GM18909 (cell line): Measurements from ENCODE around the gene FAM221B.

Experiments used
- ATAC-seq: cut with Tn5 transposase; IDR thresholded peaks from one replicate; pipeline ENCODE4 v1.9.1; 2021; ENCODE audit warnings: mild to moderate bottlenecking; ENCODE audit not compliant: unreplicated experiment, poor library complexity

The FAM221B gene, protein sequence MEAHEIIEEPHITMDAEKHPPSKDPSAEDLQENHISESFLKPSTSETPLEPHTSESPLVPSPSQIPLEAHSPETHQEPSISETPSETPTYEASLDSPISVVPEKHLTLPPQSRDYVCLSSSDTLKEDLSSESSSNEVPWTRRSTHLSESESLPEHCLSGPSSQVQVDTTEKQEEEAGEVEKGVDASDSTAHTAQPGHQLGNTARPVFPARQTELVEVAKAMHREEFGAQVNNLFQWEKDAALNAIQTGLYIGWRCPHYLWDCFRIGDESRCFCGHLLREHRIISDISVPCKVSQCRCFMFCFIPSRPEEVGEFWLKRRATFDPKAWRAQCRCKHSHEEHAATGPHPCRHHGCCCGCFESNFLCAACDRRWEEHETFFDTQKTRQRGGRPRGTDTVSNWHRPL

DNA sequence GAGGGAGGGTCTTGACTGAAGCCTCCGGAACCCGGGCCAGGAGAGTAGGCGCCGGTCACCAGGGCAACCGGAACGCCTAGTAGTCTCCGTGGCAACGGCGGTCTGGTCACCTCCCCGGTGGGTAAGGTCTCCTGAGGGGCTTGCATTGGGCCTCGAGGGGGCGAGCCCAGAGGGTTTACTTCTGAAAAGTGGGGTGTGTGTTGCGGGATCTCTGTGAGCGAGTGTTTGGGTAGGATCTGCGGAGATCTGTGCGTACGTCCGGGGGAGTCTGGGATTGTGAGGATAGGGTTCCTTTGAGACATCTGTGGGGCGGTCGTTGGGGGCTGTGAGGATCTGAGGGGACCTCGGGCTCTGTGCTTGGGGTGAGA is at the start of gene FAM221B:
Gene FAM221B, minus strand, starts transcription at position 17 of the 368 bp plus-strand sequence. CDS start 2,571 bp downstream, outside the sequence.
- peak; percentile 8 for ATAC-seq

DNA sequence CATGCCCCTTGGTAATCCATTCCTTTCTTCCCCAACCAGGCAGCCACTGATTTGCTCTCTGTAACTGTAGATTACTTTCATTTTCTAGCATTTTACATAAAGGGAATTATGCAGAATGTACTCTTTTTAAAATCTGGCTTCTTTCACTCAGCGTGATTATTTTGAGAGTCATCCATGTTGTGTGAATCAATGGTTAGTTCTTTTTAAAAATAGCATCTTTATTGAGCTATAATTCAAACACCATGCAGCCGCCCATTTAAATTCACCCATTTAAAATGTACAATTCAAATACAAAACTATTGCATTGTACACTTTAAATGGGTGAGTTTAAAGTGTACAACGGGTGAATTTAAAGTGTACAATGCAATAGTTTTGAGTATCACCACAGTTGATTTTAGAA is 44.0 kb upstream of the FAM221B start:
- ATAC-seq = no peak

DNA sequence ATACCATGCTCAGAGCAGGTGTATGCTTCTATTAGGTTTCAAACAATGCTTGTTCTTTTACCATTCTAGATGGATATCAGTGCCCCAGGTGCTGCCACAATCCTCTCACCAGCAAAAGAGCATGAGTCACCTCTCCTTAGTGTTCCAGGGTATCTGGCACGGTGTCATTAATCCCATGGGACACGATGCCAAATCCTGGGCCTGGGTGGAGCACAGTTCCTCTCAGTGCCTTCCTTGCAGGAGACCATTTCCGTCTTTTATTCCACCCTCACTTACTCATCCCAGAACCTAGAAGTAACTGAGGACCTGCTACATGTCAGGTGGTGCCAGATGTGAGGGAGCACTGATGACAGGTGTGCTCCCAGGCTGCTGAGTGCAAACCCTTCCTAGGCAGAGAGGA is 43.0 kb upstream of the FAM221B start:
- no peak for ATAC-seq

DNA sequence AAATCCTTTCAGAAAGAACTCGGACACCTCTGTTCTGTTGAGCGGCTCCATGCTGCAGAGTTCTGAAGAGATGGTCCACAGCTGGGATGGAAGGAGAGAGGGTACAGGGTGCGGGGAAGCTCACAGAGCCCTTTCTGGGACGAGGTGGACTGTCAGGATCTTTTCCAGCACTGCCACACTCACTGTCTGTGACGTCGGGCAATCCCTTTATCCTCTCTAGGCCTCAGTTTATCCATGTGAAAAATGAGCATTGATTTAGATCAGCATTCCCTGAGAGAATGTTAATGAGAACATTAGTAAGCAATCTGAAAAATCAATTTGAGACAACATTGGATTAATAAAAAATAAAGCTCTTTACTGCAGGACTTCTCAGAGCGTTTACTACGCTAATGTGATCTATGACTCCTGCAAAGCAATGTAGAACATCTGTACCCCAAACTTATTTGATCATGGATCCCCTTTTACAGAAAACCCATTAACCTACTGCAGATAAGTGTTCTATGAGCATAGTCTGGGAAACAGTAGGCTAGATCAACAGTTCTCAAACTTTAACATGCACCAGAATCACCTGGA is 41.9 kb upstream of the FAM221B start, which contains the start of gene OR13J1:
Gene OR13J1, minus strand, starts transcription at position 51 of the 573 bp plus-strand sequence. Its CDS starts 0 bp downstream, at position 51.
- no peak for ATAC-seq

DNA sequence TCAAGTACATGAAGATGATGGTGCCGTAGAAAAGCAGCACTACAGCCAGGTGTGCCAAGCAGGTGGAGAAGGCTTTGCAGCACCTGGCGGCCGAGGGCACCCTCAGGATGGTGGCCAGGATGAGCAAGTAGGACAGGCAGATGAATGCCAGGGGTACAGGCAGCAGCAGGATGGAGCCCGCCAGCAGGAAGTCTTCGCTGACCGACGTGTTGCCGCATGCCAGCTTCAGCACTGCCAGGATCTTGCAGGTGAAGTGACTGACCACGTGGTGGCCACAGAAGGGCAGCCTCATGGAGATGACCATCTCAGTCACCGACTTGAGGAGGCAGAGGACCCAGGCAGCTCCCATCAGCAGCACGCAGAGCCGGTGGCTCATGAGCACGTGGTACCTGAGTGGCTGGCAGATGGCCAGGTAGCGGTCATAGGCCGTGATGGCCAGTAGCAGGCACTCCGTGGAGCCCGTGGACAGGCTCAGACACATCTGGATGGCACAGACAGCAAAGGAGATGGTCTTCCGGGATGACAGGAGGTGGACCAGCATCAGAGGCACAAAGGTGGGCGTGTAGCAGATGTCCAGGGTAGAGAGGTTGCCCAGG is 41.2 kb upstream of the FAM221B start:
- no peak for ATAC-seq

DNA sequence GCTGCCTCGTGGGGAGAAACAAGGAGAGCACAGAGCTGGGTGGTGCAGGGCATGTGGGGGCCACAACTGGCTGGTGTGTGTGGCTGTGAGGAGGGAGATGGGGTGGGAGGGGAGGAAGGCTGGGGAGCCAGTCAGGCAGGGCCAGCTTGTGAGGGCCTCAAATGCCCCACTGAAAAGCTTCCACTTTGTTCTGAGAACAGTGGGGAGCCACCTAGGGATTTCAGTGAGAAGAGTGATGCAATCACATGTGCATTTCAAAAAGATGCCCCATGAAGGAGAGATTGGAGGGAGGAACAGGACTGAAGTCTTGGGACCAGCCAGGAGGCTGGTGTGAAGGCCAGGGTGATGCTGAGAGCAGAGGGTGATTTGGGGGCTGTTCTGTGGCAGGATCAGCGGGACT is 40.4 kb upstream of the FAM221B start:
- no peak for ATAC-seq

DNA sequence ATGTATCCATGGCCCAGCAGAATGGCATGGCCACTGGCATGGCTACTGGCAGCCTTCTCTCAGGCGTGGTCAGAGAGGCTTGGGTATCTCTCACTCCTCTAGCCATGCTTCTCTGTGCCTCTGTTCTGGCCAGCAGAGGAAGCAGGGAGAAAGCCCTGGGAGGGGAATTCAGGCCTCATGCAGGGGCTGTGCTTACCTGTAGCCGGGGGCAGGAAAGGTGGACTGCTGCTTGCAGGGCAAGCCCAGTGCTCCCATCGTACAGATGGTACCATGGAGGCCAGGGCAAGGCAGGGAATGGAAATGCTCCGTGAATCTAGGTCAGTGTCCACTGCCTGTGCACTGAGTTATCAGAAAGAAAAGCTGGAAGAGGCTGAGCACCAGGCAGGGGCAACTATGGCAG is 39.0 kb upstream of the FAM221B start:
- no peak for ATAC-seq

DNA sequence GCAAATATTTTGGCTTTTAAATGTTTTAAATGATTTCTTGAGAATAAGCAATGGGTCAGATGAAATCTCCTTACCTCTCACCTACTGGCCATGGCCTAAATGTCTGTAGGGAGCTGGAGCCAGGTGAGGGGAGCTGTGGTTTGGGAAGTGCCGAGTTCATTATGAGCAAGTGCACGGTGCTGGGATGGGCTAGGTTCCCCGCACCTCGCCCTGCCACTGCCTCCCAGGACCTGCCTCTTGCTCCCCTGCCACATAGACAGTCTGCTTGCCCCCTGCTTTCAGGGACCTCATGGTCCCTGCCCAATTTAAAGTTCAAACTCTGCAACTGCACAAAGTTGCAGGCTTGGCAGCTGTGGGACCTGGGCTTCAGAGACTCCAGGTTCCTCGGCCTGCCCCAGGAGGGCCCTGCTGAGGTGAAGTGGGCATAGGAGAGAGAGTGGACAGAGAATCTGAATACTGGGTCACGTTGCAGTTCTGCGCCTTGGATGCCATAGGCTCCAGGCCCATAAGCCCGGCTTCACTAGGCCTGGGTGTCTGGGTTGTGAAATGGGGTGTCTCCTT is 36.2 kb upstream of the FAM221B start:
- no peak for ATAC-seq

DNA sequence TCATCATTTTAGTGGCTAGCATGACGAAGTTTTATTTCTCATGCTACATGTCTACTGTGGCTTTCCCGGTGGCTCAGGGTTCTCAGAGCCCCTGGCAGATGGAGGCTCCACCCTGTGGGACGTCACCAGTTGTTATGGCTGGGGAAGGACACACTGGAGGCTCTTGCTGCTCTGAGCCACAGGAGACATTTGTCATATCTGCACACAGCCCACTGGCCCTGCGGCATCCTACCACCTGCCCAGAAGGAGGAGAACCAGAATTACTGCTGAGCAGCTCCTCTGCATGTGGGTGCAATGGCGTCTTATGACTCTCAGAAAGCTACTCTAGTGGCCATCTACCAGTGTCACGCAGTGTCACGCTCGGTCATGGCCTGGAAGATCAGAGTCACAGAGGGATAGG is 35.1 kb upstream of the FAM221B start:
- ATAC-seq = no peak

DNA sequence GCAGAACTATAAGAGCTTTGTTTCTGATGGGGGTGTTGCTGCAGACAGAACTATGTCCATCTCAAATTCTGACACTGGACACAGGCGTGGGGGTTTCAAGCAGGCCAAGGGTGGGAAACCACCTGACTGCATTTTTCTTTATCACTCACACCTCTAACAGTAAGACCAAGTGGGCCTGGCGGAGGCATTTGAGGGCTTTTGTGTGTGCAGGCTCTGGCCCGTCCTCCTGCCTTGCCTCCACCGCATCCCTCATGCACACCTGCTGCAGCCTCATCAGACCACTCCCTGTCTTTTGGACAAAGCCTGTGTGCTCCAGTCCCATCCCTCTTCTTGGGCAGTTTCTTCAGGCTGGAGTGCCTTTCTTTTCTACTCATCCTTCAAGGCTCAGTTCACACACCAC is 33.8 kb upstream of the FAM221B start:
- no peak for ATAC-seq

DNA sequence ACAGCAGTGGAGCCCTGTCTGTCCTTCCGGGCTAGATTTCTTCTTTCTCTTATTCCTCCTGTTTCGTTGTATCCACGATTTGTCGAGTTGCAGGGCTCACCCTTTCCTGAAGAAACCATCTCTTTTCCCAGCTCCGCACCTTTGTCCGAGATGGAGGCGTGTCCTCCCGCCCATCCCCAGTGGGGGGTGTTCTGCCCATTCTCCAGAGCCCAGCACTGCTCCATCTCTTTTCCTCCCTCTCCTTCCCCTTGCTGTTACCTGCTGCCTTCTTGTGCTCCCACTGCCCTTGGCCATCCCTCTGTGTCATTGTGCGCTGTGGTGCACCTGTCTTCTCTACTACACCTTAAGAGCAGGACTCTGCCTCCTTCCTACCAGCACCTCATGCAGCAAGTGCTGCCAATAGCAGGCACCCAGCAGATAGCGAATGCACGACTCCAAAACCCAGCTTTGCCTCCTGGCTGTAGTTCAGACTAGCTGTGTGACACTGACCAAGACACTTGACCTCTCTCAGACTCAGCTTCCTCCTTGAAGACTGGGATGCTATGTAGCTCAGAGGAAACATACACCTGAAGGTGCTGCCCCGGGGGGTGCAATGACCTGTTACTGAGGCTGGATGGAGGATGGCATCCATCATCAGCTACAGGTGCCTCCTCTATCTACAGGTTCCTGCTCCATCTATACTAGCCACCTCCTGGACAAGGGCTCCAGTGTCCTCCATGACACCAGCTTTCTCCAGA is 32.8 kb upstream of the FAM221B start:
- no peak for ATAC-seq

DNA sequence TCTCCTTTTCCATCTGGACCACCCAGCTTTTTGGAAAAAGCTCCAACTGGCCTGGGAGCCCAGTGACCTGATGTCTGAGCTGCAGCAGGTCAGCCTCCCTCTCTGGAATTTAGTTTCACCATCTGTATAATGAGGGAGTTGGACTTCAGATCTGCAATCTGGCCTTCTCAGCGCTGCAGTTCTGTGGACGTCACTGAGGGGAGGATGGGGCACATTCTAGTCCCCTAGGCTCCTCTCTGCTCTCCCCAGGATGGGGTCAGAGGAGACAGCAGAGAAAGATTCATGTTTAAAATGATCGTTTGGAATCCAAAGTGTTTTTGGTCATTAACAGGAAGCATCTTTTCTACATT is 31.4 kb upstream of the FAM221B start:
- ATAC-seq = no peak

DNA sequence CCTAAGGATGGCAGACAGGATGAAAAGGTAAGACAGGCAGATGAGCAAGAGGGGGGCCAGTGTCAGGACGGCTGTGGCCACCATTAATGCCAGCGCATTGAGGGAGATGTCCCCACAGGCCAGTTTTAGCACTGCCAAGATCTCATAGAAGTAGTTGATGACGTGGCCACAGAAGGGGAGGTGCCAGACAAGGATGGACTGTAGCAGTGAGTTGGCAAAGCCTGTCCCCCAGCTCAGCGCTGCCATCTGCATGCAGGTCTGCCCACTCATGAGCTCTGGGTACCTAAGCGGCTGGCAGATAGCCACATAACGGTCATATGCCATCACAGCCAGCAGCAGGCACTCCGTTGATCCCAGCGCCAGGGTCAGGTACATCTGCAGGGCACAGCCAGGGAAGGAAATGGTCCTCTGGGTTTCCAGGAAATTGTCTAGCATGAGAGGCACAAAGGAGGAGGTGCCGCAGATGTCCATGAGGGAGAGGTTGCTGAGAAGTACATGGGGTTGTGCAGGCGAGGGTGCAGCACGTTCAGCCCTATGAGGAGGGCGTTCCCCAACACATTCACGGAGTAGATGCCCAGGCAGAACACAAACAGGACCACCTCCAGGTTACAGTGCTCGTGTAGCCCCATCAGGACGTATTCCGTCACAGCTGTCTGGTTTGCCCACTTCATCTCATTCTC is 30.9 kb upstream of the FAM221B start:
- no peak for ATAC-seq

DNA sequence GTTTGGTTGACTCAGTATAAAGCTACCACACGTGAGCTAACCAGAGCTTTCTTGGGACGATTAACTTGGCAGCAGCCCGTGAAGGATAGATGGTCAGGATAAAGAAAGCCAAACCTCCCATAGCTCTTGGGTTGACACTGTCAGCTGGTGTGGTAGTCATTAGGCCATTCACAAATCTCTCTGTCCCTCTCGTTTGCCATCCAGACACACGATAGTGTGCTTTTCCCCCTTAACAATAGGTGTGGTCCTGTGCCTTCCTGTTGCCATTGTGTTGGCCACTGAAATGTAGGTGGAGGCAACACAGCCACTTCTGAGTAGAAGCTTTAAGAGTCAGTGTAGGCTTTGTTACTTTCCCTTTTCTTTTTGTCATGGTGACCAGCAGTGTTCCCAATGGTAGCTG is 29.9 kb upstream of the FAM221B start:
- no peak for ATAC-seq

DNA sequence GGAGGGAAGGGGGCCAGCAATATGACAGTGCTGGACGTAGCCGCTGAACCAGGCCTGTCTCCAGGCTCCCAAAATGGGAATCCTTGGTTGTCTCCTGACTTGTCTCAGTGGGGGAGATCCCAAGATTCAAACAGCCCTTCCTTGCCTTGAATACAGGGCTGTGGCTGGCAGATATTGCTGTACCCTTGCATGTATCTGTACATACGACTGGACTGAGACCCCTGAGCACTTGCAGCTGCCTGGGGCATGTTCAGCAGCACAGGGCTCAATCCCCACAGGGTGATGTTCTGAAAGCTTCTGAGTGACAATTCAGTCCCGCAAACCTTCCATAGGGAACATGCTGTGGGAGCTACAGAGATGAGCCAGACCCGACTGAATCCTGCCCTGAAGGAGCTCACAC is 28.4 kb upstream of the FAM221B start:
- no peak for ATAC-seq

DNA sequence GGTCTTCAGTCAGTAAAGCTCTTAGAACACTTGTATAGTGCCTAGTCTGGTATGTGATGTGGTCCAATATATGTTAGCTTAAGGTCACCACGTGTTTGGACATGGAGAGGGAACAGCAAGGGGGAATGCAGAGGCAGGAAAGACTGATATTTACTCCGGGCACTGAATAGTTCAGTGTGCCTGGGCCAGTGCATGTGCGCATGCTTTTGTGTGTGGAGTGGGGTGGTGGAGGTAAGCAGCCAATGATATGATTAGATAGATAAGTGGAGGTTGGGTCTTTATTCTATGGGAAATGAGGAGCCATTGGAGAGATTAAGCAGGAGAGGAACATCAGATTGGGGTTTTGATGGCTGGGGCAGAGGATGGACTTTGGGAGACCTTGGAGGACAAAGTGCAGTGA is 27.7 kb upstream of the FAM221B start:
- ATAC-seq = no peak

DNA sequence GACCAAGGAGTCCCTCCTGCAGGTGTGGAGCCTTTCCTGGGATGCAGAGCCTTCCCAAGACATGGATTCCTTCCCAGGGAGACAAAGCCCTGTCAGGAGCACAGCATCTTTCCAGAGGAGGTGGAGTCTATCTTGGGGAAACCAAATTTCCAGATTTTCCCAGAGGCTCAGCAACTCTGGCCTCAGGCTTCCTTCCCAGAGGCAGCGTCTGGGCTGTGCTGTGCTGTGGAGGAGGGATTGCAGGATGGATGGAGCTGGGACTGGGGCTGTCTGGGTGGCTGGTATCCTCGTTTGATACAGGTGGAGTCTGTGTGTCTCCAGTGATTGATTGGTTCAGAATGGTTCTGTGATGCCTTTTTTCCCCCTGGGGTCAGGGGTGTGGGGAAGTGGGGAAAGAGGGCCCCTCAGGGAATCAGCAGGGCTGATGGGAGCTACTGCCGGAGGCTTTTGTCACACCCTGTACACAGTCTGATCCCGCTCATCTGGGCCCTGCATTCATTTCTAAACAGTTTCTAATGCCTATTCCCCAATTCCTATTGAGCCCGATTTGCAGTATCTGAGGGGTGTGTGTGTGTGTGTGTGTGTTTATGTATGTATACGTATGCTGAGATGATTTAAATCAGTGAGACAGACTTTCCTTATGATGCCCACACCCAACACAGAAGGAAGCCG is 25.7 kb upstream of the FAM221B start:
- no peak for ATAC-seq

DNA sequence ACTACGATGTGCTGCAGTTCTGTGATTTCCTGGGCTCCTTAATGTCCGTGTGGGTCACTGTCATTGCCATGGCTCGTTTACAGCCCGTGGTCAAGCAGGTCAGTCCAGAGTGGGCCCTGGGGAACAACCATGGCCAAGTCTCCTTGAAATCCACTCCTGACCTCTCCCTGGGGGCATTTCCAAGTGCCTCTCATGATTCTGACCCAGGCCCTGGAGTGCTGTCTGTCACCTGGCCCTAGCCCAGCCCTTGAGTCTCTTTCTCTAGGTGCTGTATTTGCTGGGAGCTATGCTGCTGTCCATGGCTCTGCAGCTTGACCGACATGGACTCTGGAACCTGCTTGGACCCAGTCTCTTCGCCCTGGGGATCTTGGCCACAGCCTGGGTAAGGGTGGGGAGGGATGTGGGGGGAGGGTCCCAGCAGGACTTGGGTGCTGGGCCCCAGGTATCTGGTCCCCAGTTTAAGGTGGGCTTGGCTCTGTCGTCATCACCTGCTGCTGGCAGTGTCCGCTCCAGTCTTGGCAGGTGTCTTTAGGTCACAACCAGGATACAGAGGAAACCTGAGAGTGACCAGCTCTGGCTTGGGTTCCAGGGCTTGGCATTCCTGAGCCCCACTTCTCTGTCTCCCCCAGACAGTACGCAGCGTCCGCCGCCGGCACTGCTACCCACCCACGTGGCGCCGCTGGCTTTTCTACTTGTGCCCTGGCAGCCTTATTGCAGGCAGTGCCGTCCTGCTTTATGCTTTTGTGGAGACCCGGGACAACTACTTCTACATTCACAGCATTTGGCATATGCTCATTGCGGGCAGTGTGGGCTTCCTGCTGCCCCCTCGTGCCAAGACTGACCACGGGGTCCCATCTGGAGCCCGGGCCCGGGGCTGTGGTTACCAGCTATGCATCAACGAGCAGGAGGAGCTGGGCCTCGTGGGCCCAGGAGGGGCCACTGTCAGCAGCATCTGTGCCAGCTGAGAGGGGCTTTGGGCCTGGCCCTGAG is 24.6 kb upstream of the FAM221B start:
- ATAC-seq = no peak
